Ramos (cell line): Measurements from ENCODE around the gene PCDHB10.
"Not testable (repeated sequence)": the region's sequence is repeated elsewhere in the genome, so short reads cannot be mapped to it uniquely, and the experiment has no call there.

Experiments
- in situ Hi-C: fragments of 300-500 bp; cut with MboI; formaldehyde crosslinking; loops from one replicate; pipeline ENCODE4 v1.14.3; 2022; ENCODE audit warnings: low sequenced_read_pairs; ENCODE audit not compliant: unreplicated experiment

PCDHB10 gene

GRCh38 chr5:141186897-141187512 is 5.1 kb upstream of the PCDHB10 start, which contains the start of gene PCDHB9:
TSS of gene PCDHB9 (plus strand) at chr5:141187161. CDS start at chr5:141187319, 158 bp downstream.
- in situ Hi-C loops = no loop called here

- in situ Hi-C loops = not testable (repeated sequence)
Observed at GRCh38 chr5:141188682-141189081, 3.5 kb upstream of the PCDHB10 start.

- in situ Hi-C loops = not testable (repeated sequence)
Observed at GRCh38 chr5:141189131-141189530, 3.0 kb upstream of the PCDHB10 start.

GRCh38 chr5:141194332-141194731 is 2.2 kb downstream of the PCDHB10 start:
- in situ Hi-C loops = not testable (repeated sequence)

GRCh38 chr5:141196363-141196762 is 4.2 kb downstream of the PCDHB10 start:
- in situ Hi-C loops = no loop called here

GRCh38 chr5:141199359-141200235 is 7.4 kb downstream of the PCDHB10 start, which contains the start of gene PCDHB11:
TSS of gene PCDHB11 (plus strand) at chr5:141199627. CDS start at chr5:141199775, 148 bp downstream.
- in situ Hi-C loops = no loop called here

GRCh38 chr5:141201126-141201525 is 9.0 kb downstream of the PCDHB10 start:
- in situ Hi-C loops = not testable (repeated sequence)

GRCh38 chr5:141201646-141202045 is 9.5 kb downstream of the PCDHB10 start:
- in situ Hi-C loops = not testable (repeated sequence)

GRCh38 chr5:141208478-141208877 is 16.3 kb downstream of the PCDHB10 start, which contains the start of gene PCDHB12:
TSS of gene PCDHB12 (plus strand) at chr5:141208719. CDS start at chr5:141208908, 189 bp downstream.
- in situ Hi-C loops = no loop called here

GRCh38 chr5:141210281-141210680 is 18.1 kb downstream of the PCDHB10 start:
- in situ Hi-C loops = loop anchor here (10.0 kb wide), 1 partner anchor 345 kb away; no protein-coding TSS in a partner anchor

GRCh38 chr5:141210849-141211248 is 18.7 kb downstream of the PCDHB10 start:
- in situ Hi-C loops = loop anchor here (10.0 kb wide), 1 partner anchor 344 kb away; no protein-coding TSS in a partner anchor

GRCh38 chr5:141213656-141214339 is 21.6 kb downstream of the PCDHB10 start, which contains the start of gene PCDHB13:
TSS of gene PCDHB13 (plus strand) at chr5:141213919. CDS start at chr5:141214124, 205 bp downstream.
- in situ Hi-C loops = loop anchor here (10.0 kb wide), 1 partner anchor 341 kb away; no protein-coding TSS in a partner anchor

- in situ Hi-C loops = loop anchor here (10.0 kb wide), 1 partner anchor 340 kb away; no protein-coding TSS in a partner anchor
Observed at GRCh38 chr5:141214583-141214982, 22.4 kb downstream of the PCDHB10 start.

GRCh38 chr5:141215504-141215903 is 23.4 kb downstream of the PCDHB10 start:
- in situ Hi-C loops = loop anchor here (10.0 kb wide), 1 partner anchor 339 kb away; no protein-coding TSS in a partner anchor

- in situ Hi-C loops = loop anchor here (10.0 kb wide), 1 partner anchor 339 kb away; no protein-coding TSS in a partner anchor
Observed at GRCh38 chr5:141216035-141216434, 23.9 kb downstream of the PCDHB10 start.

- in situ Hi-C loops = no loop called here
Observed at GRCh38 chr5:141223112-141223783, 31.1 kb downstream of the PCDHB10 start, which contains the start of gene PCDHB14. TSS of gene PCDHB14 (plus strand) at chr5:141223343. CDS start at chr5:141223506, 163 bp downstream.

- in situ Hi-C loops = not testable (repeated sequence)
Observed at GRCh38 chr5:141224844-141225243, 32.7 kb downstream of the PCDHB10 start.

GRCh38 chr5:141225421-141225820 is 33.3 kb downstream of the PCDHB10 start:
- in situ Hi-C loops = not testable (repeated sequence)

GRCh38 chr5:141234109-141234667 is 42.0 kb downstream of the PCDHB10 start:
- in situ Hi-C loops = no loop called here
